ENCODE measurements around the gene SLC6A19.
A peak's percentile ranks its signal among the peaks of the same experiment; 100 is the strongest.

The SLC6A19 gene

DNA sequence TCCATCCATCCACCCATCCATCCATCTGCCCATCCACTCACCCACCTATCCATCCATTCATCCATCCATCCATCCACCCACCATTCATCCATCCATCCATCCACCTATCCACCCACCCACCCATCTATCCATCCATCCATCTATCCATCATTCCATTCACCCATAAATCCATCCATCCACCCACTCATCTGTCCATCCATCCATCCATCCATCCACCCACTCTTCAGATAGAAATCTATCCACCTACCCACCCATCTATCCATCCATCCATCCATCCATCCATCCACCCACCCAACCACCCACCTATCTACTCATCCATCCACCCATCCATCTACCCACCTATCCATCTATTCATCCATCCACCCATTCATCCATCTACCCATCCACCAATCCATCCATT, 35.0 kb upstream of the SLC6A19 start:
- DNase-seq (ENCODE audit: low read depth), result no peak

DNA sequence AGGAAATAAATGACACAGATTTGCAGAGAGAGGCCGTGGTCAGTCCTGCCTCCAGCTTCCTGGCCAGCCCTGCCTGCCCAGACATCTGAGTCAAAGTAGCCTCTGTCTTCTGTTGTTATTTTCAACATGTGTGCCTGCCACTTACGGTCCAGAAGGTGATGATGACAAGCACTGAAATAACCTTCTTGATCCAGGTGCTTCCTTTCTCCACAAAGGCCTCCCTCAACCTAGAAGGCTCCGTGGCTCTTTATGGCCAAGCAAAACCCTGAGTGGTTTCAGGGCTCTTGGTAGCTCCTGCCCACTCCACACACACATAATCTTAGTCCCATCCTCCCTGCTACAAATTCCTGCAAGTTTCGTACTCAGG, 34.1 kb upstream of the SLC6A19 start:
- no peak for DNase-seq (ENCODE audit: low read depth)

DNA sequence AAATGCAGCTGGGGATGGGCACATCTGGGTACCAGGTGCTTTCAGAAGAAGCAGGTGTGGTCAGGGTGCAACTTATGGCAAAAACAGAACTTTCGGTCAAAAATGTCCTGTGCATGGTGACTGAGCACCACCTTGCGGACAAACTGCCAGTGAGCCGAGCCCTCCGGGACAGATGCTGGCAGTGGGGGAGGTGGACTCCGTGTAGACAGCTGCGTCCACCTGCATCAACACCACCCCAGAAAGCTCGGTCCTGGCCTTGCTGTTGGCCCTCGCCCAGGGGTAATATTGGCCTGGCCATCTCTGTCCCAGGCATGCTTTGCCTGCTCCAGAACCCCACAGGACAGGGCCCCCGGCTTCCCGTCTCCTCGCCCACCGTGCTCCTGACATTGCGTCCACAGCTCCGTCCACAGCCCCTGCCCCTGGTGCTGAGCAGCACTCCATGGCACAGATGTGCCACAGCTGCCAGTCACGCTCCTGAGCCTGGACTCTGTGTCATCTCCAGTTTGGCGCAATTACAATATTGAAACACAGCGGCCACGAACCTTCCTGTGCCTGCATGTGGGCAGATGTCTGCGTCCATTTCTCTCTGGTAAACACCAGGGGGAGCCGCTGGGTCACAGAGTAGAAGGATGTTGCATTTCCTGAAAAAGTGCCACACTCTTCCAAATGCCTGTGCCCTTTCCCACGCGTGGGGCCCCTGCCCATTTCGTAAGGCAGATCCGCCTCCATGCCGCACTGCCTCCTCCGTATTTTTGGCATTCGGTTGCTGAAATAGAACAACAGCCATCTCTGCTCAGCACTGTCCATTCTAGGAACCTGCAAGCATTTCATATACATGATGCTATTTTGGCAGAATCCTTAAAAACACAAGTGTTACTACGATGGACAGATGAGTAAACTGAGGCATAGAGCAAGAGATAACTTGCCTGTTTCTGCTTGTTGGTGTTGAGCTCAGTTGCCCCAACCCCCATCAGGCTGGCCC, 33.4 kb upstream of the SLC6A19 start:
- peak; percentile 71 for DNase-seq (ENCODE audit: low read depth)

DNA sequence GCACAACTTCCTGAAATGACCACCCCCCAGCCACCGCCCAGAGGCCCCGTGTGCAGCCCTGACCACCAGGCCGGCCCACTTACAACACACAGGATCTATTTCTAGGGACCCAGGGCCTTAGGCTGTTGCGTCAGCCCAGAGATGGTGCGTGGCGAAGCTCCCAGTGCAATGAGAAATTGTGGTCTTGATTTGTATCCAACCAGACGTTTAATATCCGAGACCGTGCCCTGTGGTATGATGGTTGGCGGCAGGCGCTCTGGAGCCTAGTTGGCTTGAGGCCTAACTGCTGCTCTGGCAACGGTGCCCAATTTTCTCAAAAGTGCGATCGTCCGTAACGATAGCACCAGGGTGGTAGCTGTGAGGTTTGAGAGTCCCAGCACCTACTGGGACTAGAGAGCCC, 32.6 kb upstream of the SLC6A19 start:
- DNase-seq (ENCODE audit: low read depth), result peak; percentile 18

DNA sequence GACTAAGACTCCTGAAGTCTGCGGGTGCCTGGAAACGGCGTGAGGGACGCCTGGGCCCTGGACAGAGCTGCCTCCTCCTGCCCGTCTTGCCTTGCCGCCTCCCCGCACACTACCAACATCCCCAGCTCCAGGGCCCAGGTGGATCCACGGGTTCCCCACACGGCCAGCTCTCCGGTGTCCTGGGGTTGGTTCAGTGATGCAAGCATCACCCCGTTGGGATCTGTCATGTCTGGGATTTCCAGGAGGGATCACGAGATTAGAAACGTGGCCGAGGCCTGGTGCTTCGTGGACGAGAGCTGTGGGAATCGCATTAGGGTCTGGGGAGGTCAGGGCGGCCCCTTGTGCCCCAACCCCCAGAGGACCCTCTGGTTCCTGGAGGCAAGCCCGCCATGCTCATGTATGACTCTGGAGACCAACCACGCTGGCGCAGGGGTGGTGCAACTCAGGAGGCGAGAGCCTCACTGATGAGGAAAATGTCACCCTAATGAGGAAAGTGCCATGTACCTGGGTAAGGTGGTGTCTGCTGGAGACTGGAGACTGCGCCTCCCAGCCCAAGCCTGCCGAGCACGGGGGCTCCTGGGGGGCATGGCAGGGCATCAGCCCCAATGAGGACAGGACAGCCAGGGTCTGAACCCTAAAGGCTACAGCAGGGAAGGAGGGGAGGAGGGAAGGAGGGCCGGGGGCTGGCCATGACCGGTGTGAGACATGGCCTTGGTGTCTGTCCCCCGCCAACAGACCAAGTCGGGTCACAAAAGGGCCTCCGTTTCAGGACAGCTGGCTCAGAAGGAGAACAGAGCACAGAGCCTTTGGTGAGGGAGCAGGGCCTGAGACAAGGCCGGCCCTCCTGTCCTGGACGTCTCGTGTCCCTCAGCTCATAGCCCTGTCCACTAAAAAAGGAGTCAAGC, 31.9 kb upstream of the SLC6A19 start:
- no peak for DNase-seq (ENCODE audit: low read depth)

DNA sequence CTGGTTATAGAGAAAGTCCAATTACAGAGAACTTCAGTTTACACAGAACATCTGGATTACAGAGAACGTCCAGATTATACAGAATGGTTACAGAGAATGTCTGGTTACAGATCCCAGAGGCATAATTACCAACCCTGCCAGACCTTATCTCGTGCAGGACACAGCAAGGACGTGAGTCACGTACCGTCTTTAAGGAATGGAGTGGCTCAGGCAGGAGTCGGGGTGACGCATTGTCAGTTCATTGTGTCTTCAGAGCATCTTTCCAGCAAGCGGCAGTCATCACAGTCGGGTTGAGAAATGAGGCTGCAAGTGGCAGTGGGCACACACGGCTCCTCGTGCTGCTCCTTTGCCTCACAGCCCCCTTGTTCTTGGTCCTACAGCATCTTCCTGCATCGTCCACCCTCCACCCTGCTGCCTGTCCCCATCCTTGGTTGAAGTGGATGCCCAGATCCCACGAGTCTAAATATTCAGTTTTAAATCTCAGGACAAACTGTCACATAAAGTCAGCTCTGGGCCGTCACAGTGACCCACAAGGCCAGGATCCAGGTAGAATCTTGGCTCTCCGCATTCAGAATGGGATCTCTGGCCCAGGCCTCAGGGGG, 30.0 kb upstream of the SLC6A19 start:
- no peak for DNase-seq (ENCODE audit: low read depth)

DNA sequence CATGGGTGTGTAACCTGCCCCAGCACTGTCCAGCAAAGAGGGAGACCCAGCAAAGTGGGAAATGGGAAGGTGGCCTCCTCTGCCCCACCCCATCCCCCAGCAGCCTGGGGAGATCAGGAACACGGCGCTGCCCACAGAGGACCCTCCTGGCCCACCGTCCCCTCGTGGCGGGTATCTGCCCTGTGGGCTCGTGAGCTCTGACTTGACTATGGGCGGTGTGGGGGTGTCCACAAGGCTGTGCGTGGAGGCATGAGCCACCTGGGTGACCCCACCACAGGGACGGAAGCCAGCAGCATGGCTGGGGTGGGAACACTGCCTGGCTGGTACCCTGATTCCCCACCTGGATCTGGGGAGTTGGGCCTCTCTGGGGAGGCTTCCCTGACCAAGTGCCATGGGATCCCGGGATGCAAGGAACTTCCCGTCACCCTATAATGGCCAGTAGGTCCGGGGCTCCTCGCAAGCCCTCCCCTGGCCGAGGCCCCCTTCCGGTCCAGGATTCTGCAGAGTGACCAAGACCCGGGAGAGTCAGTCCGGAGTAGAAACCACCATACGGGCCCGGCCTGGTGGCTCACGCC, 29.3 kb upstream of the SLC6A19 start:
- no peak for DNase-seq (ENCODE audit: low read depth)

DNA sequence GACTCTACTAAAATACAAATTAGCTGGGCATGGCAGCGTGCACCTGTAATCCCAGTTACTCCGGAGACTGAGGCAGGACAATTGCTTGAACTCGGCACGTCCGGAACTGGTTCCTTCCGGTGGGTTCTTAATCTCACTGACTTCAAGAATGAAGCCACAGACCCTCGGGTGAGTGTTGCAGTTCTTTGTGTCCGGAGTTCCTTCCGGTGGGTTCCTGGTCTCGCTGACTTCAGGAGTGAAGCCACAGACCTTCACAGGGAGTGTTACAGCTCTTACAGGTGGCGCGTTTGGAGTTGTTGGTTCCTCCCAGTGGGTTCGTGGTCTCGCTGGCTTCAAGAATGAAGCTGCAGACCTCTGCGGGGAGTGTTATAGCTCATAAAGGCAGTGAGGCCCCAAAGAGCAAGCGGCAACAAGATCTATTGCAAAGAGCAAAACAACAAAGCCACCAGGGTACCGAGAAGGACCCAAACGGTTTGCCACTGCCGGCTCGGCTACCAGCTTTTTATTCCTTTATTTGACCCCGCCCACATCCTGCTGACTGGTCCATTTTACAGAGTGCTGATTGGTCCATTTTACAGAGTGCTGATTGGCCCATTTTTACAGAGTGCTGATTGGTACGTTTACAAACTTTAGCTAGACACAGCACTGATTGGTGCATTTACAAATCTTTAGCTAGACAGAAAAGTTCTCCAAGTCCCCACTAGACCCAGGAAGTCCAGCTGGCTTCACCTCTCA, 28.6 kb upstream of the SLC6A19 start:
- DNase-seq (ENCODE audit: low read depth), result no peak

DNA sequence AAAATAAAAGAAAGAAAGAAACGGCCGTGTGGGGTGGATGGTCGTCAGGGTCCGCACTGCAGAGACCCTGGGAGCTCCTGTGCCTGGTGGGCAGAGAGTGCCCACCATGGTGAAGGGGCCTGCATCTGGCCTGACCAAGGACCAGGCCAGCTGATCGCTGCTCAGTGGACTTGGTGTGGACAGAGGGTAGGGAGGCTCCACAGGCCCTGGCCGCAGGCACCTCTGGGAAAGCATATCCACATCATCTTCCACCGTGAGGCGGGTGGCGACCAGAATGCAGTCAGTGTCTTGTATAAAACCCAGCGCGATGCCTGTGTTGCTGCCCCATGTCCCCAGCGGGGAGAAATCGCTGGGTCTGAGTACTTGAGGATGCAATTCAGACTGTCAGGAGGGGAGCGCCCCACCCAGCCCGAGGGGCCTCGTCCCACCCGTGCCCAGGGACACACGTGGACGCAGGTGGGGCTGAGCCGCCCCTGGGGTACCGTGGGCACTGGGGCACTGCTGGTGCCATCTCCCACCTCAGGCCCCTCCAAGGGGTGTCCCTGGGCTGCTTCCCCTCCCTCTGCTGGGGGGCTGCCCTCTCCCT, 27.8 kb upstream of the SLC6A19 start:
- no peak for DNase-seq (ENCODE audit: low read depth)

DNA sequence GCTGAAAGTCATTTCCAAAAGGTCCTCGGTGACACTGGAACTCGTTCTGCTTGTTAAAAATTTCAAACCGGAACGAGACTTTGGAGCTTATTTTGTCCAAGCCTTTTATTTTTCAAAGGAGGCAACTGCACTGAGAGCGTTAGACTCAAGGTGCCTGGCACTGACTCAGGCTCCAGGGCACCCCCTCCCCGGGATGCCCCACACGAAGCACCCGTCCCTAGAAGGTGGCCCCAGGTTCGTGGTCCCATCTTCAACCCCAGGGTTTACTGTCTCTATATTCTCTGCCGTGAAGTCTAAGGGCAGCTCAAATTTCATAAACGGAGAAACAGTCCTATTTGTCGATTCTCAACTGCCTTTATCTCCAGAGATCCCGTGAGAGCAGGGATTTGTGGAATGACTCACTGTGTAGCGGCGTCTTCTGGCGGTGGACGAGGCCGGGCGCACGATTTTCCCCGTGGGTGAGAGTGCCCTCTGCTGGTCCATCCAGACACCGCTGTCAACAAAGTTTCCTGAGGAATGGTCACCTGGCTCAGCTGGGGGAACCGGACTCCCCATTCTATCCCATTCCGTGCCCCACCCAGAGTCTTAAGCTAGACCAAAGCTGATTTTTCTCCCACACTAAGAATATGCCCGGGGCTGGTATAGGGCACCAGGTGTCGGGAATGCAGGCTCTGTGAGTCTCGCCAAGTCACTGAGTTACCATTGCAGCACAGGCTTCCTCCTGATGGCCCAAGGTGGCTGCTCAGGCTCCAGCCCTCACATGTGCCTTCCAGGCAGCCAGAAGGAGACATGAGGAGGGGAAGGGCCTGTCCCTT, 27.1 kb upstream of the SLC6A19 start:
- DNase-seq (ENCODE audit: low read depth), result peak; percentile 58

DNA sequence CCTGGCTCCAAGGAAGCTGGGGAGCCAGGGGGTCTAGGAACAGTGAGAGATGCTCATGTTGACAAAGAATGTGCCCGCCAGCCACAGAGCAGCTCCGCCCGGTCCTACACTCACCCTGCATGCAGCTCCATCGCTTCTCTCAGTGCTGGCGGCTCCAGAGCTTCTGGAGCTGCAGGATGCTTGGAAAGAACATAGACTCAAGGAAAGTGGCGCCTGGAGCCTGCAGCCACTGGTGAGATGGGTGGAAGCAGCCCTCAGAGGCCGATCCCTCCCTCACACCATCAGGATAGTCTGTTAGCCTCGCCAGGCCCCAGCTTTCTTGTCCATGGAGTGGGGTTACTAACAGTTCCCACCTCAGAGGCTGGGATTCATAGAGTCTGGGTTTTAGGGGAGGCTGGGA, 26.4 kb upstream of the SLC6A19 start:
- no peak for DNase-seq (ENCODE audit: low read depth)

DNA sequence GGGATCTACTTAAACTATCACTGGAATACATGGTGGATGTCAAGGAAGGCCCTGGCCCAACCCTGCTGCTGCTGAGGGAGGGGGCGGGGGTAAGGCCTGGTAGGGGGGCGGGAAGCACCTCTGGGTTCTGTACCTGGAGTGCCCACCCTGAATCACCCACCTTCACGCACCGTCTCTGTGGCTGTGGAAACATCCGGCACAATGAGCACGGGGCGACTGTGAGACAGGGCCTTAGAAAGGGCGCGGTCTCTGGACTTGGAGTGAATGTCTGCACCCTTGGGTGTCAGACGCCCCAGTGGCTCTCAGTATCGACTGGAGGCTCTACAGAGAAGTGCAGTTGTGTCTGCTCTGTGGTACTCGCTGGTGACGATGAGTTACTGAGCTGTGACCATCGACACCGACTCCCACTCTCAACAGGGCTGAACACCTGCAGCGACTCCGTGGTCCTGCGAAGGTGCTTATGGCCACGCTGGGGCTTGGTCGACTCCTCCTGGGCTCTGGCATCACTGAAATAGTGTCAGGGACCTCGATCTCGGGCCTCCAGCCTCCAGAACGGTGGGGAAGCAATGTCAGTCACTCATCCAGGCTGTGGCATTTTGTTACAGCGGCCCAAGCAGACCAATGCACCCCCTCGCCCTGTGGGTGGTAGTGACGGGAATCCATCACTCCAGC, 25.5 kb upstream of the SLC6A19 start:
- DNase-seq (ENCODE audit: low read depth), result no peak

DNA sequence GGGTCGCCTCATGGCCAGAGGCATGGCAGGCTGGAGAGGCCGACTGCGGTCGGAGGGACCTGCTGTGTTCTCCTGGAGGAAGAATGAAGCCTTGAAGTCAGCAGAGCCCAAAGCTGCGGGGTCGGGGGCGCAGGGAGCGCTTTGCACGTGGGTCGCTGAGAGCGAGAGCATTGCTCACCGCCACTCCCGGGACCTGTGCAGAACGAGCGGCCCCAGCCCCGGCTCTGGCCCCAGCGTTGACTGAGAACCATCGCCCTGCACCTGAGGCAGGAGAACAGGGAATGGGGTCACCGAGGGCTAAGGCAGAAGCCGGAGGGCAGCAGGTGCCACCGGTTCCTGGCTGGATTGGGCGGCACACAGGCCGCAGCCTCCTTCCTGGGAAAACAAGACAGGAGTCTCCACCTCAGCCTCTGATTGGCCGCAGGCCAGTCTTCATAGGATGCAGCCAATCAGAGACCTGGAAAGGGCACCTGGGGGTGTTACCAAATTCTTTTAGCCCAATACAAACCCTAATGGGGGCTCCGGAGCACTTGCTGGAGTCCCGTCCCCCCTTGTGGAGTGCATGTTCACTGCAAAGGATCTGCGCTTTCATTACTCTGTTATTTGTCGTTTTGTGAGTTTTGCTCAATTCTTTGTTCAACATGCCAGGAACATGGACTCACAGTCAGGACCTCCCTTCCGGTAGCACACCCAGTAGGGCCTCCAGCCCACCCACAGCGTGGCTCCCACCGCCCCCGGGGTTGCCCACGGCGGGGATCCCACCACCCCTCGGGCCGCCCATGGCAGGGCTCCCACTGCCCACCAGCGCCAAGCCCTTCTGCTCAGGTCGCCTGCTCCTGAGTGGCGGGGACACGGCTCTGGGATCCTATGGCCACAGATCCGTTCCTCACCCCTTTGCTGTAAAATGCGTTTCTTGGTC, 24.7 kb upstream of the SLC6A19 start:
- DNase-seq (ENCODE audit: low read depth), result no peak

DNA sequence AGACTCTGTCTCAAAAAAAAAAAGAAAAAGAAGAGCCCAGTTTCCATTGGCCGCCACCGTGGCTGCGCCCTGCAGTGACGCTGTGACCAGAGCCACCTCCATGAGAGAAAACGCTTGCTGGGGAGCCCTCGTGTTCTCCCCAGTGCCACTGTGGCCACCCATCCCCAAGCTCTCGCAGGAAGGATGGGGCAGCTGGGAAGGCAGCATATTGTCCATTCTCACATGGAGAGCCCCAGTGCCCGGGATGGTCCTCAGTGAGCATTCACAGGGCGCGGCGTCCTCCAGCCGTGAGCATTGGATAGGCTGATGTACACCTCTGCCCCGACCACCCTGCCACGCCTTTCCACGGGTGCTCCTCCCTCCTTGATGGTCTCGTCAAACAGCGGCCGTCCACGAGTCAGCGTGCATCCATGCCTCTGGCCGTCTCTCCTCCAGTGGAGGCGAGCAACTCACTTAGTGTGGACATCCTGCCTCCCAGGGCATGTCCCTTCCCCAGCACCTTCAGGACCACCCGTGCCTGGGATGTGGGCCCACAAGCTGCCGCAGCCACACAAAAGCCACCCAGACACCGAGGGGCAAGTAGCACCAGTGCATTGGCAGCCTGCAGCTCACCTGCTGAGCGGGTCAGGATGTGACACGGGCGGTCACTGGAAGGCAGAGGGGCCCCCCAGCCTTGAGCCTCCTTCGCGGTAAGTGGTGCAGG, 23.4 kb upstream of the SLC6A19 start:
- no peak for DNase-seq (ENCODE audit: low read depth)

DNA sequence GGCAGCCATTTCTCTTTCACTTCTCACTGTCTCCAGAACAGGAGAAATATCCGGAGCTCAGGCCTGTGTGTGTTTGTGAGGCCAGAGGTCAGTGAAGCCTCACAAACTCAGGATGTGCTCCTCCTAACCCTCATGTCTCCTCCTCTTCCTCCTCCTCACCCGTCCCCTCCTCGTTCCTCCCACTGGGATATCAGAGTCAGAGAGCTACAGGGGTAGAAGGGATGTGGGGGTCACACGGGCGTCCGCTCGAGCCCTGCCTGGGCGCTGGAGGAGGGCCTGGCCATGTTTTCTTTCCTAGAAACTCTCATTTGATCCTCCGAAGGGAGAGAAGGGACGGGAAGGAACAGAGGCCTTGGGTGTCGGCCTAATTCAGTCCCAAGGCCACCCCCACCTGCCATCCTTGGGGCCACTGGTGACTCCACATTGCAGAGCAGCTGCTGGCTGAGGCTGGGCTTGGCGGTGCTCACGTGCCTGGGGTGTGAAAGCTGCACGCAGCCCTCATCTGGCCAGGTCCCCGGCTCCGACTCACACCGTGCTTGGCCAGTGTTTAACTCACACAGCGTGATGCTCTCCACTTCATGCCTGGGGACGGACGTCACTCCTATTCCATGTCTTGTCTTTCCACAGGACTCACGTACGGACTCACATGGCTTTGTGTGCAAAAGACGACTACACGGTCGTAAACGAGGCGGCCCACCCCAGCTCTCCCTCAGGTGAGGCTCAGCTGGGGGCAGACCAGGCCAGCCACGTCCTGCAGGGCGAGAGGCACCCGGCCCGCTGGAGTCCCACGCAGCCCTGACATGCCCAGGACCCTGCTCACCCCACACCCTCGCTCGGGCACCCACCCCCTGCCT, 22.6 kb upstream of the SLC6A19 start:
- no peak for DNase-seq (ENCODE audit: low read depth)

DNA sequence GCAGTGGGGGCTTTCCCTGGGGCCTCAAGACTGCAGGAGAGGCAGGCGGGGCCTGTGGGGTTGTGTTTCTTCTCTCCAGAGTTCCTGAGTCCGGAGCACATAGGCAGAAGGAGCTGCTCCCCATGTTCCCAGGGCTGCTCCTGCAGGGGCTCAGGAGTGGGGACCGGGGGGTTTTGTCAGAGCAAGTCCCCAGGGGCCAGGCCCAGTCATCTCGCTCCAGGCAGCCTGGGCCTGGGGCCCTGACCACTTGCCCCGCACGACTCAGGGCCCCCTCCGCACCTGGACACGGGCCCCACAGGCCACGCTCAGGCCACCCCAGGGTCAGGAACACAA, 22.0 kb upstream of the SLC6A19 start:
- no peak for DNase-seq (ENCODE audit: low read depth)

DNA sequence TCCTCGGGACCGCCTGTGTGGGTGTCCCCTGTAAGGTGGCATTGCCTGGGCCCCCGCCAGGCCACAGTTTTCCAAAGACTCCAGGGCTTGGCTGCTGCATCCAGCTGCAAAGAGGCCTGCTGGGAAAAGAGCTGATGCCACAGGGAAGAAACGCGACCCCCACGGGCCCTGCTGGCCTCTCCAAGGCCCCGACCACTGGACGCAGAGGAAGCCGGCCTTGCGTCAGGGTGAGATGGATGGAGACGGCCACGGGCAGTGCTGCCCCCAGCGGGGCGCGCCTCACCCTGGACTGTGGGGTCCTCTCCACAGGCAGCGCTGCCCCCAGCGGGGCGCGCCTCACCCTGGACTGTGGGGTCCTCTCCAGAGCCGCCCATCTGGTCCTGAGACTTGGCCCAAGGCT, 21.3 kb upstream of the SLC6A19 start:
- DNase-seq (ENCODE audit: low read depth), result no peak
